H1 (cell line): ENCODE results near the gene BRAT1. TPM values are rescaled to one million over a fixed set of nuclear protein-coding genes. Genes with fewer than 3 reads are reported as not detected.

Experiments used
- CTCF ChIA-PET: fragments of 300-600 bp; sonication (Branson Sonifier 250); formaldehyde crosslinking; loops from one replicate; lab custom pipeline; 2021; ENCODE audit not compliant: partially characterized antibody; lab: Charles Lee
- POLR2A ChIA-PET: fragments of 300-600 bp; sonication (Branson Sonifier 250); formaldehyde crosslinking; loops from one replicate; lab custom pipeline; 2021; ENCODE audit warnings: inconsistent platforms; ENCODE audit not compliant: partially characterized antibody; lab: Charles Lee
- DNase-seq, 2 experiments: peaks; one replicate each; pipeline versions ENCODE4 v3.0.0 to v3.0.0-alpha.2; 2010 to 2022; ENCODE audit warnings: low spot score in 2 of 2, low read depth in 1 of 2, mixed read lengths in 1 of 2
- FAIRE-seq: peaks from 2 replicates; lab custom pipeline; 2011; peaks lifted over from hg19 to GRCh38; lab: Jason Lieb, UNC
- H2AFZ ChIP-seq: 2 replicates; pipeline ENCODE4 v1.8.1; 2012; ENCODE audit warnings: low read length, inconsistent platforms
- H2AK5ac ChIP-seq: 2 replicates; pipeline ENCODE4 v1.6.1; 2013; ENCODE audit warnings: low read depth, low read length
- H2BK120ac ChIP-seq: replicated peaks from 2 replicates; pipeline ENCODE3; 2013; ENCODE audit warnings: low read depth, low read length, inconsistent platforms
- H2BK12ac ChIP-seq: 2 replicates; pipeline ENCODE4 v1.6.1; 2013; ENCODE audit warnings: low read depth, low read length
- H2BK15ac ChIP-seq: 2 replicates; pipeline ENCODE4 v1.6.1; 2013; ENCODE audit warnings: low read length
- H2BK20ac ChIP-seq: 2 replicates; pipeline ENCODE4 v1.6.1; 2013; ENCODE audit warnings: low read length
- H2BK5ac ChIP-seq: 2 replicates; pipeline ENCODE4 v1.6.1; 2013; ENCODE audit warnings: low read depth, low read length
- H3K14ac ChIP-seq: 2 replicates; pipeline ENCODE4 v1.6.1; 2013; ENCODE audit warnings: inconsistent platforms; ENCODE audit not compliant: insufficient read length
- H3K18ac ChIP-seq: 2 replicates; pipeline ENCODE4 v1.6.1; 2013; ENCODE audit warnings: low read length; ENCODE audit errors: extremely low read depth
- H3K23ac ChIP-seq: 2 replicates; pipeline ENCODE4 v1.6.1; 2013; ENCODE audit warnings: inconsistent platforms; ENCODE audit not compliant: insufficient read length
- H3K23me2 ChIP-seq: 2 replicates; pipeline ENCODE4 v1.6.1; 2013; ENCODE audit warnings: low read depth, low read length
- H3K27ac ChIP-seq: 2 replicates; pipeline ENCODE4 v1.6.1; 2011; ENCODE audit warnings: low read depth, low read length, inconsistent platforms
- H3K27me3 ChIP-seq, 4 experiments: replicated peaks in 1 of 4; 1 replicate in 1 of 4; 2 replicates in 3 of 4; pipeline versions ENCODE4 v1.6.1 to v1.8.1; 2011 to 2013; ENCODE audit warnings: low read length in 3 of 4, mild to moderate bottlenecking in 3 of 4, inconsistent platforms in 2 of 4, mixed read lengths in 2 of 4, moderate library complexity in 1 of 4; ENCODE audit not compliant: control insufficient read depth in 3 of 4, insufficient read depth in 3 of 4; ENCODE audit errors: extremely low read depth in 1 of 4
- H3K36me3 ChIP-seq, 4 experiments: 2 replicates each; pipeline versions ENCODE4 v1.6.1 to v1.8.1; 2011 to 2013; ENCODE audit warnings: mild to moderate bottlenecking in 4 of 4, low read length in 3 of 4, moderate library complexity in 2 of 4, control low read depth in 1 of 4, inconsistent platforms in 1 of 4; ENCODE audit not compliant: insufficient read depth in 4 of 4, control insufficient read depth in 2 of 4
- H3K4ac ChIP-seq: replicated peaks from 2 replicates; pipeline ENCODE3; 2013; ENCODE audit warnings: low read length, low read depth, mixed read lengths, inconsistent platforms; ENCODE audit not compliant: insufficient read length
- H3K4me1 ChIP-seq, 4 experiments: replicated peaks in 1 of 4; 1 replicate in 1 of 4; 2 replicates in 3 of 4; pipeline versions ENCODE4 v1.6.1 to v1.8.1; 2011 to 2013; ENCODE audit warnings: low read length in 3 of 4, inconsistent platforms in 2 of 4, mixed read lengths in 1 of 4; ENCODE audit not compliant: insufficient read depth in 4 of 4, control insufficient read depth in 3 of 4
- H3K4me2 ChIP-seq, 2 experiments: 2 replicates each; pipeline versions ENCODE4 v1.6.1 to v1.8.1; 2011 to 2013; ENCODE audit warnings: low read depth in 2 of 2, low read length in 2 of 2, control low read depth in 1 of 2, inconsistent platforms in 1 of 2, mild to moderate bottlenecking in 1 of 2; ENCODE audit not compliant: insufficient read depth in 1 of 2
- H3K4me3 ChIP-seq, 4 experiments: fragments of 200-600, 300-600 bp in 1 of 4; sonication (generic), shearing (Covaris generic), sonication (Bioruptor Twin) in 1 of 4; 2 replicates each; pipeline versions ENCODE4 v1.5.1 to v1.8.1; 2011 to 2016; ENCODE audit warnings: low read length in 4 of 4, low read depth in 3 of 4, control low read depth in 2 of 4, inconsistent platforms in 2 of 4, mild to moderate bottlenecking in 2 of 4, mixed read lengths in 1 of 4, moderate library complexity in 1 of 4; ENCODE audit not compliant: insufficient read depth in 2 of 4; ENCODE audit errors: extremely low read depth in 1 of 4
- H3K56ac ChIP-seq: replicated peaks from 2 replicates; pipeline ENCODE3; 2013; ENCODE audit warnings: low read depth, mild to moderate bottlenecking, mixed read lengths, low read length, inconsistent platforms; ENCODE audit not compliant: insufficient read length
- H3K79me1 ChIP-seq: 2 replicates; pipeline ENCODE4 v1.6.1; 2013; ENCODE audit warnings: low read depth, low read length, control low read depth
- H3K79me2 ChIP-seq, 2 experiments: 2 replicates each; pipeline versions ENCODE4 v1.6.1 to v1.8.1; 2012 to 2013; ENCODE audit warnings: low read length in 2 of 2, mild to moderate bottlenecking in 2 of 2, inconsistent platforms in 1 of 2; ENCODE audit not compliant: insufficient read depth in 2 of 2, control insufficient read depth in 1 of 2
- H3K9ac ChIP-seq, 4 experiments: replicated peaks in 1 of 4; 1 replicate in 1 of 4; 2 replicates in 3 of 4; pipeline versions ENCODE4 v1.6.1 to v1.8.1; 2011 to 2013; ENCODE audit warnings: low read depth in 3 of 4, low read length in 3 of 4, control low read depth in 2 of 4, mild to moderate bottlenecking in 2 of 4, moderate library complexity in 2 of 4, inconsistent platforms in 1 of 4; ENCODE audit errors: extremely low read depth in 1 of 4
- H3K9me3 ChIP-seq, 2 experiments: 2 replicates each; pipeline versions ENCODE4 v1.6.1 to v1.8.1; 2012 to 2013; ENCODE audit warnings: mild to moderate bottlenecking in 2 of 2, moderate library complexity in 2 of 2, control low read depth in 1 of 2, inconsistent platforms in 1 of 2, low read depth in 1 of 2, low read length in 1 of 2, mixed read lengths in 1 of 2; ENCODE audit not compliant: insufficient read depth in 2 of 2
- H4K20me1 ChIP-seq, 2 experiments: replicated peaks in 1 of 2; 2 replicates each; pipeline versions ENCODE3 to v1.8.1; 2011 to 2013; ENCODE audit warnings: inconsistent platforms in 2 of 2, low read length in 2 of 2, mild to moderate bottlenecking in 1 of 2; ENCODE audit not compliant: insufficient read depth in 2 of 2, control insufficient read depth in 1 of 2
- H4K5ac ChIP-seq: 2 replicates; pipeline ENCODE4 v1.6.1; 2013; ENCODE audit warnings: low read length, low read depth, mixed read lengths, inconsistent platforms; ENCODE audit not compliant: insufficient read length
- H4K8ac ChIP-seq: 2 replicates; pipeline ENCODE4 v1.8.0; 2013; ENCODE audit warnings: mild to moderate bottlenecking, moderate library complexity, low read length, inconsistent platforms; ENCODE audit not compliant: insufficient read depth; ENCODE audit errors: extremely low read depth
- H4K91ac ChIP-seq: replicated peaks from 2 replicates; pipeline ENCODE3; 2013; ENCODE audit warnings: low read length, mixed read lengths, inconsistent platforms; ENCODE audit not compliant: insufficient read length
- BRCA1 ChIP-seq: IDR thresholded peaks from 2 replicates; pipeline ENCODE4 v1.6.1; 2012; ENCODE audit warnings: low read depth, low read length, improper control_type of control experiment
- CBX8 ChIP-seq: fragments of 300-800, 300-1000 bp; sonication (generic); IDR thresholded peaks from 2 replicates; pipeline ENCODE4 v1.7.1; 2016; ENCODE audit warnings: low read depth, low read length, borderline replicate concordance
- EZH2 ChIP-seq: fragments of 200-600 bp; sonication (generic); IDR thresholded peaks from 2 replicates; pipeline ENCODE4 v1.7.1; 2012; ENCODE audit warnings: low read depth, mild to moderate bottlenecking, moderate library complexity, low read length, inconsistent platforms; ENCODE audit not compliant: severe bottlenecking
- KDM5A ChIP-seq: fragments of 200-600 bp; IDR thresholded peaks from 2 replicates; pipeline ENCODE4 v1.7.1; 2012; ENCODE audit warnings: mild to moderate bottlenecking, low read length, inconsistent platforms, mixed read lengths
- POLR2A ChIP-seq, 2 experiments: IDR thresholded peaks; 1 replicate in 1 of 2; 2 replicates in 1 of 2; pipeline ENCODE4 v1.6.1; 2011; ENCODE audit warnings: low read depth in 2 of 2, low read length in 2 of 2, mild to moderate bottlenecking in 2 of 2; ENCODE audit errors: control extremely low read depth in 1 of 2
- RAD21 ChIP-seq, 2 experiments: IDR thresholded peaks in 1 of 2; conservative IDR thresholded peaks in 1 of 2; 2 replicates each; pipeline ENCODE4 v1.6.1; 2011; ENCODE audit warnings: low read depth in 2 of 2, low read length in 2 of 2, improper control_type of control experiment in 1 of 2, inconsistent platforms in 1 of 2, mild to moderate bottlenecking in 1 of 2, moderate library complexity in 1 of 2
- SP1 ChIP-seq: IDR thresholded peaks from 2 replicates; pipeline ENCODE4 v1.6.1; 2011; ENCODE audit warnings: low read depth, low read length
- TCF12 ChIP-seq: IDR thresholded peaks from 2 replicates; pipeline ENCODE4 v1.6.1; 2011; ENCODE audit warnings: low read depth, mild to moderate bottlenecking, low read length
- WGBS, 2 experiments: shearing (Covaris generic) in 1 of 2; methylation state at CpG; one replicate each; pipeline versions ENCODE4 v1.1.6 to v1.1.7; 2013 to 2015; ENCODE audit warnings: low lambda C conversion rate in 2 of 2, mixed read lengths in 2 of 2, inconsistent platforms in 1 of 2, low coverage in 1 of 2, missing lambda C conversion rate in 1 of 2; ENCODE audit not compliant: insufficient replicate concordance in 2 of 2, insufficient coverage in 1 of 2, insufficient read length in 1 of 2; ENCODE audit errors: extremely low coverage in 1 of 2, missing lambda C conversion rate in 1 of 2; 5-methylcytosine and 5-hydroxymethylcytosine counted together
- polyA plus RNA-seq, 7 experiments: library from polyadenylated mRNA; depleted of rRNA in 3 of 7; stranded (reverse) in 5 of 7; unstranded in 2 of 7; fragments of >200 nt in 5 of 7; fragments of 200-250 nt in 2 of 7; gene quantifications; 1 replicate in 5 of 7; 2 replicates in 1 of 7; 4 replicates in 1 of 7; pipeline versions ENCODE4 v1.2.1 to v1.2.3, GENCODE V29; 2011 to 2013; ENCODE audit warnings: missing spikeins in 2 of 7, mixed read lengths in 2 of 7
- total RNA-seq: library from RNA; stranded (reverse); fragmentation: NEBNext Ultra II Directional; extraction: Animal tissue kit (Norgen Biotek cat#: 25700); gene quantifications from 2 replicates; pipeline ENCODE4 v1.2.1, GENCODE V29; 2021

BRAT1 gene
- total and polyA plus RNA-seq, 2 of the 8 experiments (the other 6 are each of a cell fraction or from before 2014, with no cell fraction given) = 36.8 to 42.3 TPM

GRCh38 chr7:2513702-2514101 is 41.6 kb downstream of the BRAT1 start:
- no peak for FAIRE-seq
- H3K4me2 ChIP-seq = no peak overlapping the region
- POLR2A ChIA-PET = interaction anchor here (1.0 kb wide), 1 partner anchor 14 kb away, joined by 3 read pairs; no protein-coding TSS in a partner anchor

More at GRCh38 chr7:2513702-2514101, 41.6 kb downstream of the BRAT1 start:
- no peaks in the 10 kb centered on the region for H3K79me1 ChIP-seq
- no peak overlapping the region for H2BK120ac ChIP-seq
- peak overlapping the region; percentile 60; the same call in 1 of the 2 replicates for H2BK12ac ChIP-seq
- peak overlapping the region; percentile 46; the same call in 1 of the 2 replicates for H2BK15ac ChIP-seq
- H3K23me2 ChIP-seq = peaks cover 12% of the 10 kb centered on the region; the same call in 1 of the 2 replicates
- no peak overlapping the region for H2BK5ac ChIP-seq
- WGBS, 2 experiments = 95% methylated on average over 6 of the region's 7 CpGs; no CpG with 5 or more reads in 1 of the 2 experiments
- H3K79me2 ChIP-seq = no peaks in the 10 kb centered on the region
- H3K14ac ChIP-seq = no peak overlapping the region
- CTCF ChIA-PET = no interaction called here
- H3K9me3 ChIP-seq = no peaks in the 10 kb centered on the region
- no peak overlapping the region for H2AFZ ChIP-seq
- H4K5ac ChIP-seq = no peak overlapping the region
- H3K27ac ChIP-seq = no peak overlapping the region
- H4K20me1 ChIP-seq = peaks cover 0 to 4% of the 10 kb centered on the region in 2 experiments
- no peak for TF ChIP-seq CBX8
- TF ChIP-seq EZH2 = no peak
- no peak for TF ChIP-seq BRCA1
- TF ChIP-seq POLR2A (IDR thresholded peaks at IDR 0.05; ENCODE audit: control extremely low read depth in 1 of 2, low read depth in 2 of 2, low read length in 2 of 2) = no peak
- TF ChIP-seq KDM5A = no peak
- no peak for TF ChIP-seq TCF12
- no peak for TF ChIP-seq RAD21 (IDR thresholded peaks at IDR 0.05 in 1 of 2, conservative IDR thresholded peaks at IDR 0.05 in 1 of 2; ENCODE audit: low read depth in 2 of 2, low read length in 2 of 2)
- TF ChIP-seq SP1 = no peak
- no peaks in the 10 kb centered on the region for H3K36me3 ChIP-seq
- no peak overlapping the region for H4K91ac ChIP-seq
- 0 out of 2 replicates have a peak overlapping the region, but pooled peaks have one; percentile 75 for H2AK5ac ChIP-seq
- DNase-seq = no peak
- H3K9ac ChIP-seq = no peak overlapping the region
- no peak overlapping the region for H3K56ac ChIP-seq
- H3K4me3 ChIP-seq = no peak overlapping the region
- no peak overlapping the region for H4K8ac ChIP-seq
- H3K18ac ChIP-seq = no peak overlapping the region
- H3K4ac ChIP-seq = no peak overlapping the region
- no peak overlapping the region for H2BK20ac ChIP-seq
- H3K23ac ChIP-seq = no peak overlapping the region
- H3K27me3 ChIP-seq = peaks cover 0 to 10% (median 9%) of the 10 kb centered on the region in 4 experiments; a peak in 6 of 7 replicates
- peaks cover 3 to 25% (median 20%) of the 10 kb centered on the region in 4 experiments for H3K4me1 ChIP-seq
